ENCODE measurements around the gene NKAIN1.

DNA sequence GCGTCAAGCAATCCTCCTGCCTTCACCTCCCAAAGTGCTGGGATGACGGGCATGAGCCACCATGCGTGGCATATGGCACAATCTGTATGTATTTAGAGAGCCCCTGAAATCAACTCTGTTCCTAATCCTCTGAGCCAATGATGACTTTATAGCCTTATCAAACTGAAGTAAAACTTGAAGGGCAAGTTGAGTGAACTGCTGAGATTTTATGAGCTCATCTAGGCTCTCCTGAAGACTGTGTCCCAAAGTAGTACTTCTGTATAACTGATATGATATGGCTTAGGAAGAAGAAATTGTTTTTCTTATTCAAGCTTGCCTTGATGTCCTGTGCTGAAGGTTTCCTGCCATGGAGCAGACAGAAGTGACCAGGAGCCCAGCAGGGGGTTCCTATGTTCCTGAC is 23.7 kb upstream of the NKAIN1 start:
- TF ChIP-seq POLR2AphosphoS5 (IDR thresholded peaks at IDR 0.05; ENCODE audit: low read depth) = no peak
- TF ChIP-seq, protein P1, sequence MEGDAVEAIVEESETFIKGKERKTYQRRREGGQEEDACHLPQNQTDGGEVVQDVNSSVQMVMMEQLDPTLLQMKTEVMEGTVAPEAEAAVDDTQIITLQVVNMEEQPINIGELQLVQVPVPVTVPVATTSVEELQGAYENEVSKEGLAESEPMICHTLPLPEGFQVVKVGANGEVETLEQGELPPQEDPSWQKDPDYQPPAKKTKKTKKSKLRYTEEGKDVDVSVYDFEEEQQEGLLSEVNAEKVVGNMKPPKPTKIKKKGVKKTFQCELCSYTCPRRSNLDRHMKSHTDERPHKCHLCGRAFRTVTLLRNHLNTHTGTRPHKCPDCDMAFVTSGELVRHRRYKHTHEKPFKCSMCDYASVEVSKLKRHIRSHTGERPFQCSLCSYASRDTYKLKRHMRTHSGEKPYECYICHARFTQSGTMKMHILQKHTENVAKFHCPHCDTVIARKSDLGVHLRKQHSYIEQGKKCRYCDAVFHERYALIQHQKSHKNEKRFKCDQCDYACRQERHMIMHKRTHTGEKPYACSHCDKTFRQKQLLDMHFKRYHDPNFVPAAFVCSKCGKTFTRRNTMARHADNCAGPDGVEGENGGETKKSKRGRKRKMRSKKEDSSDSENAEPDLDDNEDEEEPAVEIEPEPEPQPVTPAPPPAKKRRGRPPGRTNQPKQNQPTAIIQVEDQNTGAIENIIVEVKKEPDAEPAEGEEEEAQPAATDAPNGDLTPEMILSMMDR (conservative IDR thresholded peaks at IDR 0.05; ENCODE audit: low read depth in 2 of 2) = no peak
- no peak for TF ChIP-seq EZH2 (IDR thresholded peaks at IDR 0.05; ENCODE audit: low read depth, unreplicated experiment)
- TF ChIP-seq REST (IDR thresholded peaks at IDR 0.05; ENCODE audit: unreplicated experiment) = no peak
- TF ChIP-seq EZH2phosphoT487 (IDR thresholded peaks at IDR 0.05; ENCODE audit: unreplicated experiment) = no peak
- TF ChIP-seq NANOG (IDR thresholded peaks at IDR 0.05; ENCODE audit: borderline replicate concordance) = no peak

Measured in GM23338 (cell line).